ENCODE results near the gene USP12.

USP12 gene

DNA sequence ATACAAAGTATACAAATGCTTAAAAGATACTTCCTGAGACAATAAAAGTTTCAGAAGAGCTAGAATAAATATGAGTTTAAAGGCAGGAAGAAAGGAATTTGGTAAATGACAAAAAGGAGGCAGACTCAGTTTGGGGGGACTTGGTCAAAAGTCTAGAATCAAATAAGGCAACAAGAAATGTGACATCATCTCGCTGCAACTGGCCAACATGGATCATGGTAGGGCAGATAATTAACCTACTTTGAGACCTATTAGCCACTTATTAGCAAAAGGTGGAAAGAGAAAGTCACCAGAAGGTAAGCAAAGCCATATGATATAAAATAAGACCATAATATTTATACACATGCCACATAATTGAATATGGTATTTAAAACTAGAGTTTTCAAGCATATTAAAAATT is 5.3 kb downstream of the USP12 start:
- Histone ChIP-seq H3K9me3 (ENCODE audit: low read length) (no peaks in the 10 kb centered on the region), H3K4me2 (ENCODE audit: low read length) (no peak overlapping the region), H3K27me3 (ENCODE audit: insufficient read depth, low read length) (peaks cover 4% of the 10 kb centered on the region; the same call in 1 of the 2 replicates), H3K79me2 (ENCODE audit: insufficient read depth, low read length) (no peaks in the 10 kb centered on the region), H2AFZ (ENCODE audit: low read length) (no peak overlapping the region), H3K9ac (ENCODE audit: low read length) (no peak overlapping the region), H3F3A (ENCODE audit: insufficient read depth, low read length) (no peaks in the 10 kb centered on the region), H3K4me1 (ENCODE audit: insufficient read depth, low read length, severe bottlenecking) (peaks cover 7% of the 10 kb centered on the region), H3K4me3 (ENCODE audit: low read depth, low read length, poor library complexity, severe bottlenecking) (no peak overlapping the region), H3K36me3 (ENCODE audit: insufficient read depth, low read length) (no peaks in the 10 kb centered on the region), H3K27ac (ENCODE audit: low read depth, low read length, poor library complexity, severe bottlenecking) (no peak overlapping the region), H4K20me1 (ENCODE audit: insufficient read depth, low read length) (0 out of 2 replicates have a peak, but pooled peaks cover 2% of the 10 kb centered on the region), H3K9me2 (ENCODE audit: low read depth, low read length) (no peaks in the 10 kb centered on the region)
- no peak for TF ChIP-seq EZH2 (IDR thresholded peaks at IDR 0.05; ENCODE audit: borderline replicate concordance, low read length)
- TF ChIP-seq, protein P1, sequence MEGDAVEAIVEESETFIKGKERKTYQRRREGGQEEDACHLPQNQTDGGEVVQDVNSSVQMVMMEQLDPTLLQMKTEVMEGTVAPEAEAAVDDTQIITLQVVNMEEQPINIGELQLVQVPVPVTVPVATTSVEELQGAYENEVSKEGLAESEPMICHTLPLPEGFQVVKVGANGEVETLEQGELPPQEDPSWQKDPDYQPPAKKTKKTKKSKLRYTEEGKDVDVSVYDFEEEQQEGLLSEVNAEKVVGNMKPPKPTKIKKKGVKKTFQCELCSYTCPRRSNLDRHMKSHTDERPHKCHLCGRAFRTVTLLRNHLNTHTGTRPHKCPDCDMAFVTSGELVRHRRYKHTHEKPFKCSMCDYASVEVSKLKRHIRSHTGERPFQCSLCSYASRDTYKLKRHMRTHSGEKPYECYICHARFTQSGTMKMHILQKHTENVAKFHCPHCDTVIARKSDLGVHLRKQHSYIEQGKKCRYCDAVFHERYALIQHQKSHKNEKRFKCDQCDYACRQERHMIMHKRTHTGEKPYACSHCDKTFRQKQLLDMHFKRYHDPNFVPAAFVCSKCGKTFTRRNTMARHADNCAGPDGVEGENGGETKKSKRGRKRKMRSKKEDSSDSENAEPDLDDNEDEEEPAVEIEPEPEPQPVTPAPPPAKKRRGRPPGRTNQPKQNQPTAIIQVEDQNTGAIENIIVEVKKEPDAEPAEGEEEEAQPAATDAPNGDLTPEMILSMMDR (IDR thresholded peaks at IDR 0.05; ENCODE audit: low read length): no peak

DNA sequence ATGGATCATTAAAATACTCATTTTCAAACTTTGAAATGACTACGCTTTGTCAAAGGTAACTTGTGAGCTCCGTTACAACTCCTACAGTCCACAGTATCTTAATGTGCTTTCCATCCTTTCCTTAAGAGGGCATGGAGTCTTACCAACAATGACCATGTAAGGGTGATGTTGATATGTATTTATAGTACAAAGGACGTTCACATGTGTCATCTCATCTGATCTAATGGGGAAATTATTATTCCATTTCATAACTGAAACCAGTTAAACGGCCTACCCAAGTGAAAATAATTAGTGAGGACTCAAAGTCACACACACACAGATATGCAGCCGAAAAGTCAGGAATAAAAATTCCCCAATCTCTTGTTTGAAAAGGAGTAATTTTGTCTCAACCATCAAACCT is 9.6 kb downstream of the USP12 start:
- no peak overlapping the region for H3K9ac ChIP-seq (ENCODE audit: low read length)
- no peaks in the 10 kb centered on the region for H3K79me2 ChIP-seq (ENCODE audit: insufficient read depth, low read length)
- no peak overlapping the region for H3K4me2 ChIP-seq (ENCODE audit: low read length)
- no peaks in the 10 kb centered on the region for H3K4me1 ChIP-seq (ENCODE audit: insufficient read depth, low read length, severe bottlenecking)
- H3K36me3 ChIP-seq (ENCODE audit: insufficient read depth, low read length): no peaks in the 10 kb centered on the region
- no peak overlapping the region for H2AFZ ChIP-seq (ENCODE audit: low read length)
- H4K20me1 ChIP-seq (ENCODE audit: insufficient read depth, low read length): no peaks in the 10 kb centered on the region
- H3K4me3 ChIP-seq (ENCODE audit: low read depth, low read length, poor library complexity, severe bottlenecking): no peak overlapping the region
- peaks cover 3% of the 10 kb centered on the region; the same call in 1 of the 2 replicates for H3K9me3 ChIP-seq (ENCODE audit: low read length)
- no peaks in the 10 kb centered on the region for H3F3A ChIP-seq (ENCODE audit: insufficient read depth, low read length)
- H3K27me3 ChIP-seq (ENCODE audit: insufficient read depth, low read length): no peaks in the 10 kb centered on the region
- H3K27ac ChIP-seq (ENCODE audit: low read depth, low read length, poor library complexity, severe bottlenecking): no peak overlapping the region
- no peak for TF ChIP-seq EZH2 (IDR thresholded peaks at IDR 0.05; ENCODE audit: borderline replicate concordance, low read length)
- TF ChIP-seq, protein P1 (IDR thresholded peaks at IDR 0.05; ENCODE audit: low read length): no peak
- H3K9me2 ChIP-seq (ENCODE audit: low read depth, low read length): no peaks in the 10 kb centered on the region

GRCh38 chr13:27161423-27161822 is 10.2 kb downstream of the USP12 start:
- no peaks in the 10 kb centered on the region for H3K79me2 ChIP-seq (ENCODE audit: insufficient read depth, low read length)
- H3K27me3 ChIP-seq (ENCODE audit: insufficient read depth, low read length): no peaks in the 10 kb centered on the region
- H3K9ac ChIP-seq (ENCODE audit: low read length): no peak overlapping the region
- H4K20me1 ChIP-seq (ENCODE audit: insufficient read depth, low read length): no peaks in the 10 kb centered on the region
- H3K27ac ChIP-seq (ENCODE audit: low read depth, low read length, poor library complexity, severe bottlenecking): no peak overlapping the region
- H3K4me1 ChIP-seq (ENCODE audit: insufficient read depth, low read length, severe bottlenecking): no peaks in the 10 kb centered on the region
- H3K4me3 ChIP-seq (ENCODE audit: low read depth, low read length, poor library complexity, severe bottlenecking): no peak overlapping the region
- H2AFZ ChIP-seq (ENCODE audit: low read length): no peak overlapping the region
- peaks cover 5% of the 10 kb centered on the region; the same call in 1 of the 2 replicates for H3K9me3 ChIP-seq (ENCODE audit: low read length)
- TF ChIP-seq EZH2 (IDR thresholded peaks at IDR 0.05; ENCODE audit: borderline replicate concordance, low read length): no peak
- TF ChIP-seq, protein P1 (IDR thresholded peaks at IDR 0.05; ENCODE audit: low read length): no peak
- H3K4me2 ChIP-seq (ENCODE audit: low read length): no peak overlapping the region
- H3K36me3 ChIP-seq (ENCODE audit: insufficient read depth, low read length): no peaks in the 10 kb centered on the region
- H3K9me2 ChIP-seq (ENCODE audit: low read depth, low read length): no peaks in the 10 kb centered on the region
- H3F3A ChIP-seq (ENCODE audit: insufficient read depth, low read length): no peaks in the 10 kb centered on the region
